GM23338 (cell line): ENCODE measurements around the gene FGD4. TPM values are rescaled to one million over a fixed set of nuclear protein-coding genes. Genes with fewer than 3 reads are reported as not detected.
A peak's percentile ranks its signal among the peaks of the same experiment; 100 is the strongest.

Experiments used
- ATAC-seq: fragments of 200-7000 bp; cut with Tn5 transposase; 3 replicates; pipeline ENCODE4 v1.9.1; 2020
- DNase-seq: peaks from one replicate; pipeline ENCODE4 v3.0.0-alpha.2; 2015; ENCODE audit warnings: low spot score
- H2AFZ ChIP-seq: fragments of 200-600 bp; sonication (generic); 2 replicates; pipeline ENCODE4 v1.8.0; 2016; ENCODE audit warnings: antibody characterized with exemption, mild to moderate bottlenecking, moderate library complexity
- H3F3A ChIP-seq: fragments of 200-600 bp; sonication (generic); replicated peaks from 2 replicates; pipeline ENCODE4 v1.8.0; 2017; ENCODE audit warnings: antibody characterized with exemption, mixed run types, low read depth
- H3K27ac ChIP-seq: fragments of 200-600 bp; sonication (generic); 2 replicates; pipeline ENCODE4 v1.6.1; 2016; ENCODE audit warnings: low read depth
- H3K27me3 ChIP-seq: fragments of 200-600 bp; sonication (generic); 2 replicates; pipeline ENCODE4 v1.8.0; 2016; ENCODE audit warnings: mild to moderate bottlenecking, mixed run types, moderate library complexity; ENCODE audit not compliant: insufficient read depth
- H3K36me3 ChIP-seq: fragments of 200-600 bp; sonication (generic); 2 replicates; pipeline ENCODE4 v1.8.0; 2016; ENCODE audit warnings: mild to moderate bottlenecking; ENCODE audit not compliant: insufficient read depth
- H3K4me1 ChIP-seq: fragments of 200-600 bp; sonication (generic); 2 replicates; pipeline ENCODE4 v1.8.0; 2016; ENCODE audit warnings: mild to moderate bottlenecking, moderate library complexity; ENCODE audit not compliant: insufficient read depth
- H3K4me2 ChIP-seq: fragments of 200-600 bp; sonication (generic); 2 replicates; pipeline ENCODE4 v1.7.1; 2017; ENCODE audit warnings: mixed run types
- H3K4me3 ChIP-seq: fragments of 200-600 bp; sonication (generic); 2 replicates; pipeline ENCODE4 v1.6.1; 2016; ENCODE audit warnings: mixed run types
- H3K79me2 ChIP-seq: fragments of 200-600 bp; sonication (generic); replicated peaks from 2 replicates; pipeline ENCODE4 v1.8.0; 2017; ENCODE audit warnings: mild to moderate bottlenecking; ENCODE audit not compliant: insufficient read depth
- H3K9me2 ChIP-seq: fragments of 200-600 bp; sonication (generic); 2 replicates; pipeline ENCODE4 v1.8.0; 2017; ENCODE audit not compliant: insufficient read depth
- H4K20me1 ChIP-seq: fragments of 200-600 bp; sonication (generic); replicated peaks from 2 replicates; pipeline ENCODE4 v1.8.0; 2017; ENCODE audit warnings: mild to moderate bottlenecking; ENCODE audit not compliant: insufficient read depth
- H3K27ac Mint-ChIP-seq: 2 replicates; pipeline ENCODE4 v1.8.0; 2020; ENCODE audit warnings: inconsistent platforms, mild to moderate bottlenecking, moderate library complexity, mixed read lengths
- H3K27me3 Mint-ChIP-seq: 3 replicates; pipeline ENCODE4 v1.8.0; 2022; ENCODE audit warnings: low read depth, mild to moderate bottlenecking, moderate library complexity, mixed read lengths, inconsistent platforms; ENCODE audit not compliant: insufficient read depth, poor library complexity
- H3K36me3 Mint-ChIP-seq: 3 replicates; pipeline ENCODE4 v1.8.0; 2021; ENCODE audit warnings: low read depth, mild to moderate bottlenecking, inconsistent platforms, moderate library complexity, mixed read lengths
- H3K4me1 Mint-ChIP-seq: 3 replicates; pipeline ENCODE4 v1.8.0; 2020; ENCODE audit warnings: mild to moderate bottlenecking, inconsistent platforms, mixed read lengths
- H3K4me3 Mint-ChIP-seq: 3 replicates; pipeline ENCODE4 v1.8.0; 2021; ENCODE audit warnings: moderate library complexity, mild to moderate bottlenecking, inconsistent platforms, mixed read lengths
- H3K9me3 Mint-ChIP-seq: 3 replicates; pipeline ENCODE4 v1.8.0; 2020; ENCODE audit warnings: moderate library complexity, mild to moderate bottlenecking, inconsistent platforms, mixed read lengths
- CREB1 ChIP-seq: fragments of 250-450 bp; sonication (Bioruptor Pico); IDR thresholded peaks from 2 replicates; pipeline ENCODE4 v1.5.0; 2020; ENCODE audit warnings: low read depth, mild to moderate bottlenecking, moderate library complexity
- EZH2 ChIP-seq: fragments of 200-600 bp; sonication (generic); IDR thresholded peaks from one replicate; pipeline ENCODE4 v1.8.0; 2017; ENCODE audit warnings: antibody characterized with exemption, mild to moderate bottlenecking, low read depth; ENCODE audit not compliant: unreplicated experiment
- EZH2phosphoT487 ChIP-seq: fragments of 200-600 bp; sonication (generic); IDR thresholded peaks from one replicate; pipeline ENCODE4 v1.8.1; 2018; ENCODE audit warnings: antibody characterized with exemption; ENCODE audit not compliant: unreplicated experiment
- JUNB ChIP-seq: IDR thresholded peaks from one replicate; pipeline ENCODE4 v1.6.1; 2016; ENCODE audit warnings: antibody characterized with exemption; ENCODE audit not compliant: unreplicated experiment
- POLR2AphosphoS5 ChIP-seq: IDR thresholded peaks from 2 replicates; pipeline ENCODE4 v1.6.1; 2016; ENCODE audit warnings: antibody characterized with exemption, low read depth
- STAT1 ChIP-seq: IDR thresholded peaks from one replicate; pipeline ENCODE4 v1.6.1; 2016; ENCODE audit warnings: antibody characterized with exemption; ENCODE audit not compliant: unreplicated experiment
- ZNF114 ChIP-seq: fragments of 250-450 bp; sonication (Bioruptor Pico); IDR thresholded peaks from 2 replicates; pipeline ENCODE4 v1.5.0; 2020; ENCODE audit warnings: mild to moderate bottlenecking, moderate library complexity
- ZNF331 ChIP-seq: fragments of 250-450 bp; sonication (Bioruptor Pico); IDR thresholded peaks from 2 replicates; pipeline ENCODE4 v1.5.0; 2020; ENCODE audit warnings: low read depth, mild to moderate bottlenecking, moderate library complexity
- polyA plus RNA-seq: library from polyadenylated mRNA; unstranded; fragments of >200 nt; fragmentation: Nextera tagmentation; extraction: Ambion mirVana; gene quantifications from 2 replicates; pipeline ENCODE4 v1.2.1, GENCODE V29; 2016
- total RNA-seq: library from RNA; depleted of rRNA; stranded (reverse); fragments of >200 nt; shearing (Covaris generic); gene quantifications from 2 replicates; pipeline ENCODE4 v1.2.3, GENCODE V29; 2014
- TF ChIP-seq, protein P1 (sequence below): IDR thresholded peaks from 2 replicates; pipeline ENCODE4 v1.6.1; 2016; ENCODE audit warnings: antibody characterized with exemption
- TF ChIP-seq, protein P2 (sequence below), 2 experiments: fragments of 200-600 bp in 1 of 2; sonication (generic) in 1 of 2; conservative IDR thresholded peaks; 2 replicates each; pipeline versions ENCODE4 v1.5.1 to v1.6.1; 2016 to 2017; ENCODE audit warnings: antibody characterized with exemption in 2 of 2, low read depth in 2 of 2, mild to moderate bottlenecking in 2 of 2, moderate library complexity in 1 of 2
- TF ChIP-seq, protein P3 (sequence below): fragments of 250-450 bp; sonication (Bioruptor Pico); IDR thresholded peaks from 2 replicates; pipeline ENCODE4 v1.5.0; 2020; ENCODE audit warnings: mild to moderate bottlenecking, moderate library complexity

FGD4 gene
- total and polyA plus RNA-seq, 2 experiments from 2014 or later: 24.3 to 54.3 TPM

DNA sequence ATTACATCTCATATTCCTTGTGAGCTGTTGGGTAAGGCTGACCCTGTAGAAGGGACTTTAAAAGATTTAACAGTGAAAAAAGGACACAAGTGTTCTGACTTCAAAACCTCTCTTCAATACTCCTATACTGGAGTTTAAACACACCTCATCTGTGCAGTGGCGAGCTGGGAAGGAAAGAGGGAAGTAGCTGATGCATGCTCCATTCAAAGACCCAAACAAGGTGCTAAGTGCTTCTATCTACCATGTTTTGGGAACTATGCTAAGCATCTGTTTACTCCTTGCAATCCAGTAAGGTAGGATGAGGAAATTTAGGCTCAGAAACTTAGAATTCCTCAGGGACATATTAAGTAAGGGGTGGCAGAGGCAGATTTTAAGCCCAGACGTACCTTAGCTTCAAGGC lies 263.3 kb downstream of the FGD4 start:
- H3K4me3 ChIP-seq: no peak overlapping the region
- no peaks in the 10 kb centered on the region for H3K9me3 Mint-ChIP-seq
- no peak for DNase-seq

More for the DNA sequence above, 263.3 kb downstream of the FGD4 start:
- Histone ChIP-seq H4K20me1 (no peaks in the 10 kb centered on the region), H3K27me3 (no peaks in the 10 kb centered on the region), H3K79me2 (no peaks in the 10 kb centered on the region), H3K27ac (no peak overlapping the region), H3K4me2 (no peak overlapping the region), H3K9me2 (no peaks in the 10 kb centered on the region), H3K36me3 (no peaks in the 10 kb centered on the region), H3F3A (no peaks in the 10 kb centered on the region), H2AFZ (peak overlapping the region; percentile 60; the same call in 1 of the 2 replicates), H3K4me1 (no peaks in the 10 kb centered on the region)
- Mint-ChIP-seq H3K27ac (no peak overlapping the region), H3K4me3 (no peak overlapping the region), H3K27me3 (peaks cover 5% of the 10 kb centered on the region), H3K4me1 (peaks cover 3% of the 10 kb centered on the region; the same call in 1 of the 3 replicates), H3K36me3 (no peaks in the 10 kb centered on the region)
- ATAC-seq: no peak
- TF ChIP-seq EZH2phosphoT487 (no peak), EZH2 (no peak), STAT1 (no peak), POLR2AphosphoS5 (no peak), JUNB (no peak), CREB1 (CRISPR knock-in tag) (no peak), ZNF114 (no peak), ZNF331 (CRISPR knock-in tag) (no peak)
- TF ChIP-seq, protein P1, sequence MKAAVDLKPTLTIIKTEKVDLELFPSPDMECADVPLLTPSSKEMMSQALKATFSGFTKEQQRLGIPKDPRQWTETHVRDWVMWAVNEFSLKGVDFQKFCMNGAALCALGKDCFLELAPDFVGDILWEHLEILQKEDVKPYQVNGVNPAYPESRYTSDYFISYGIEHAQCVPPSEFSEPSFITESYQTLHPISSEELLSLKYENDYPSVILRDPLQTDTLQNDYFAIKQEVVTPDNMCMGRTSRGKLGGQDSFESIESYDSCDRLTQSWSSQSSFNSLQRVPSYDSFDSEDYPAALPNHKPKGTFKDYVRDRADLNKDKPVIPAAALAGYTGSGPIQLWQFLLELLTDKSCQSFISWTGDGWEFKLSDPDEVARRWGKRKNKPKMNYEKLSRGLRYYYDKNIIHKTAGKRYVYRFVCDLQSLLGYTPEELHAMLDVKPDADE: no peak
- TF ChIP-seq, protein P2, sequence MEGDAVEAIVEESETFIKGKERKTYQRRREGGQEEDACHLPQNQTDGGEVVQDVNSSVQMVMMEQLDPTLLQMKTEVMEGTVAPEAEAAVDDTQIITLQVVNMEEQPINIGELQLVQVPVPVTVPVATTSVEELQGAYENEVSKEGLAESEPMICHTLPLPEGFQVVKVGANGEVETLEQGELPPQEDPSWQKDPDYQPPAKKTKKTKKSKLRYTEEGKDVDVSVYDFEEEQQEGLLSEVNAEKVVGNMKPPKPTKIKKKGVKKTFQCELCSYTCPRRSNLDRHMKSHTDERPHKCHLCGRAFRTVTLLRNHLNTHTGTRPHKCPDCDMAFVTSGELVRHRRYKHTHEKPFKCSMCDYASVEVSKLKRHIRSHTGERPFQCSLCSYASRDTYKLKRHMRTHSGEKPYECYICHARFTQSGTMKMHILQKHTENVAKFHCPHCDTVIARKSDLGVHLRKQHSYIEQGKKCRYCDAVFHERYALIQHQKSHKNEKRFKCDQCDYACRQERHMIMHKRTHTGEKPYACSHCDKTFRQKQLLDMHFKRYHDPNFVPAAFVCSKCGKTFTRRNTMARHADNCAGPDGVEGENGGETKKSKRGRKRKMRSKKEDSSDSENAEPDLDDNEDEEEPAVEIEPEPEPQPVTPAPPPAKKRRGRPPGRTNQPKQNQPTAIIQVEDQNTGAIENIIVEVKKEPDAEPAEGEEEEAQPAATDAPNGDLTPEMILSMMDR (conservative IDR thresholded peaks at IDR 0.05; ENCODE audit: low read depth in 2 of 2): no peak
- TF ChIP-seq, protein P3, sequence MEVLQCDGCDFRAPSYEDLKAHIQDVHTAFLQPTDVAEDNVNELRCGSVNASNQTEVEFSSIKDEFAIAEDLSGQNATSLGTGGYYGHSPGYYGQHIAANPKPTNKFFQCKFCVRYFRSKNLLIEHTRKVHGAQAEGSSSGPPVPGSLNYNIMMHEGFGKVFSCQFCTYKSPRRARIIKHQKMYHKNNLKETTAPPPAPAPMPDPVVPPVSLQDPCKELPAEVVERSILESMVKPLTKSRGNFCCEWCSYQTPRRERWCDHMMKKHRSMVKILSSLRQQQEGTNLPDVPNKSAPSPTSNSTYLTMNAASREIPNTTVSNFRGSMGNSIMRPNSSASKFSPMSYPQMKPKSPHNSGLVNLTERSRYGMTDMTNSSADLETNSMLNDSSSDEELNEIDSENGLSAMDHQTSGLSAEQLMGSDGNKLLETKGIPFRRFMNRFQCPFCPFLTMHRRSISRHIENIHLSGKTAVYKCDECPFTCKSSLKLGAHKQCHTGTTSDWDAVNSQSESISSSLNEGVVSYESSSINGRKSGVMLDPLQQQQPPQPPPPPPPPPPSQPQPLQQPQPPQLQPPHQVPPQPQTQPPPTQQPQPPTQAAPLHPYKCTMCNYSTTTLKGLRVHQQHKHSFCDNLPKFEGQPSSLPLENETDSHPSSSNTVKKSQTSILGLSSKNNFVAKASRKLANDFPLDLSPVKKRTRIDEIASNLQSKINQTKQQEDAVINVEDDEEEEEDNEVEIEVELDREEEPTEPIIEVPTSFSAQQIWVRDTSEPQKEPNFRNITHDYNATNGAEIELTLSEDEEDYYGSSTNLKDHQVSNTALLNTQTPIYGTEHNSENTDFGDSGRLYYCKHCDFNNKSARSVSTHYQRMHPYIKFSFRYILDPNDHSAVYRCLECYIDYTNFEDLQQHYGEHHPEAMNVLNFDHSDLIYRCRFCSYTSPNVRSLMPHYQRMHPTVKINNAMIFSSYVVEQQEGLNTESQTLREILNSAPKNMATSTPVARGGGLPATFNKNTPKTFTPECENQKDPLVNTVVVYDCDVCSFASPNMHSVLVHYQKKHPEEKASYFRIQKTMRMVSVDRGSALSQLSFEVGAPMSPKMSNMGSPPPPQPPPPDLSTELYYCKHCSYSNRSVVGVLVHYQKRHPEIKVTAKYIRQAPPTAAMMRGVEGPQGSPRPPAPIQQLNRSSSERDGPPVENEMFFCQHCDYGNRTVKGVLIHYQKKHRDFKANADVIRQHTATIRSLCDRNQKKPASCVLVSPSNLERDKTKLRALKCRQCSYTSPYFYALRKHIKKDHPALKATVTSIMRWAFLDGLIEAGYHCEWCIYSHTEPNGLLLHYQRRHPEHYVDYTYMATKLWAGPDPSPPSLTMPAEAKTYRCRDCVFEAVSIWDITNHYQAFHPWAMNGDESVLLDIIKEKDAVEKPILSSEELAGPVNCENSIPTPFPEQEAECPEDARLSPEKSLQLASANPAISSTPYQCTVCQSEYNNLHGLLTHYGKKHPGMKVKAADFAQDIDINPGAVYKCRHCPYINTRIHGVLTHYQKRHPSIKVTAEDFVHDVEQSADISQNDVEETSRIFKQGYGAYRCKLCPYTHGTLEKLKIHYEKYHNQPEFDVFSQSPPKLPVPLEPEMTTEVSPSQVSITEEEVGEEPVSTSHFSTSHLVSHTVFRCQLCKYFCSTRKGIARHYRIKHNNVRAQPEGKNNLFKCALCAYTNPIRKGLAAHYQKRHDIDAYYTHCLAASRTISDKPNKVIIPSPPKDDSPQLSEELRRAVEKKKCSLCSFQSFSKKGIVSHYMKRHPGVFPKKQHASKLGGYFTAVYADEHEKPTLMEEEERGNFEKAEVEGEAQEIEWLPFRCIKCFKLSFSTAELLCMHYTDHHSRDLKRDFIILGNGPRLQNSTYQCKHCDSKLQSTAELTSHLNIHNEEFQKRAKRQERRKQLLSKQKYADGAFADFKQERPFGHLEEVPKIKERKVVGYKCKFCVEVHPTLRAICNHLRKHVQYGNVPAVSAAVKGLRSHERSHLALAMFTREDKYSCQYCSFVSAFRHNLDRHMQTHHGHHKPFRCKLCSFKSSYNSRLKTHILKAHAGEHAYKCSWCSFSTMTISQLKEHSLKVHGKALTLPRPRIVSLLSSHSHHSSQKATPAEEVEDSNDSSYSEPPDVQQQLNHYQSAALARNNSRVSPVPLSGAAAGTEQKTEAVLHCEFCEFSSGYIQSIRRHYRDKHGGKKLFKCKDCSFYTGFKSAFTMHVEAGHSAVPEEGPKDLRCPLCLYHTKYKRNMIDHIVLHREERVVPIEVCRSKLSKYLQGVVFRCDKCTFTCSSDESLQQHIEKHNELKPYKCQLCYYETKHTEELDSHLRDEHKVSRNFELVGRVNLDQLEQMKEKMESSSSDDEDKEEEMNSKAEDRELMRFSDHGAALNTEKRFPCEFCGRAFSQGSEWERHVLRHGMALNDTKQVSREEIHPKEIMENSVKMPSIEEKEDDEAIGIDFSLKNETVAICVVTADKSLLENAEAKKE (CRISPR knock-in tag): no peak
